IPS-18c (cell line): Measurements from ENCODE around the gene DENND1B.

ENCODE experiments used
- H3K4me3 ChIP-seq: 2 replicates; pipeline ENCODE4 v1.7.0; 2013; ENCODE audit warnings: low read depth, mild to moderate bottlenecking, low read length, moderate library complexity; ENCODE audit not compliant: insufficient read depth
- H3K9me3 ChIP-seq: one replicate; pipeline ENCODE4 v1.6.1; 2013; ENCODE audit warnings: mild to moderate bottlenecking, low read length, moderate library complexity; ENCODE audit not compliant: control insufficient read depth, insufficient read depth

DENND1B gene

DNA sequence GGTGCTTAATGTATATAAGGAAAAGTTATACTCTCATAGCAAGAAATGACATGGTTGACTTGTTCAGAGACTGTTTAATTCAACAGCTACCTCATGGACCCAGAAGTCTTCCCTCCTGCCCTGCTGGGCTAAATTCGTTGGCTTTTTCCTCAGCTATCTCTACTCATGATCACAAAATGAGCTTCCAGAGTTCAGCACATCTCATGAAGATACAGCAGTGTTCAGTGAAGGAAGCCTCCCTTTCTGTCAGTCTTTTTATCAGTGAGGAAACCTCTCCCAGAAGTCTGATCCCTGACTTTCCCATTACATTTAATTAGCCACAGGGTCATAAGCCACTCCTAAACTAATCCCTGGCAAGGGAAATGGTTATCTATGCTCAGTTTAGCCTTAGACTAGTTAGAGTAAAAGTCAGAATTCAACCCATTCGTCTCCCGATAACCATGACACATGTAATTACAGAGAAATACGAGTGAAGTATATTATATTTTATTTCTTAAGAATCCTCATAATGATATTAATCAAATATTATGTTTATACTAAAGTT, 97.5 kb downstream of the DENND1B start:
- H3K4me3 ChIP-seq, result no peak overlapping the region
- H3K9me3 ChIP-seq, result no peaks in the 10 kb centered on the region

DNA sequence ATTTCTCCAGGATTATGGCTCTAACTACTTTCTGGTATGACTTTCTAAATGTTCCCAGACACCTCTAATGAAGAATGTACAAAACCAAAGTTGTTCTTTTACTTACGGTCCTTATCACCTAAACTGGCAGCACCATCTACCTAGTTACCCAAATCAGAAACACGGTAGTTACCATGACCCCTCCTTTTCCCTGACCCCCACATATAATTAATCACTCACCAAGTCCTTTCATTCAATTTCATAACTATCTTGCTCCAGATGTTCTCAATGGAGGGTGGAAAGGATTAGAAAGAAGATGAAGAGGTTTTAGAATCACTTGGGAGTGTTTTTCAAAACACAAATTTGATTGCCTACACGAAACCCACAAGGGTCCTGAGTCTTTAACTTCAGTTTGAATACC, 98.0 kb downstream of the DENND1B start:
- no peaks in the 10 kb centered on the region for H3K9me3 ChIP-seq
- no peak overlapping the region for H3K4me3 ChIP-seq

DNA sequence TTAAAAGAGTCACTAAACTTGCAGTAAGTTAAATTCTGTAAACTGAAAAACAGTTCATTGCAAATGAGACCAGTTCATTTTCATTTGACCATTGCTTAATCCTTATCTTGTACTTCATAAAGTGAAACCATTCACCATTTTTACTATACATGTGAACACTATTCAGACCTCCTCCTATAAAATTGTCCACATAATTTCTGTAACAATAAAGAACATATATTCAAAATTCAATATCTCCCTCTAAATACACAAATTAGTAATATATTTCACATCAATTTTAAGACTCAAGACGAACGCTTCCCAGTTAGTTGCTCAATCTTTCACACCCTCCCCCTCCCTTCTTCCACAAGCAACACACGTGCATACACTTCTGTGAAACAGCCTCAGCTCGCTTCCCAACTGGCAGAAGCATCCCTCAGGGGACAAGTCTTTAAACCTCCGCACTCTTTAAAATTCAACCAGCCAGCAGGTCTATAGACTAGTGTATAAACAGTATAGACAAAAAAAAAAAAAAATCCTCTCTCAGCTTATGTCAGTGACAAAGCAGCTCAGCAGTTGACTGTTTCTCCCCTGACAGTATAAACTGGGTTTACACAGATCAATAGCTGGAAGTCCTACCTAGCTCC, 99.6 kb downstream of the DENND1B start:
- no peaks in the 10 kb centered on the region for H3K9me3 ChIP-seq
- no peak overlapping the region for H3K4me3 ChIP-seq

DNA sequence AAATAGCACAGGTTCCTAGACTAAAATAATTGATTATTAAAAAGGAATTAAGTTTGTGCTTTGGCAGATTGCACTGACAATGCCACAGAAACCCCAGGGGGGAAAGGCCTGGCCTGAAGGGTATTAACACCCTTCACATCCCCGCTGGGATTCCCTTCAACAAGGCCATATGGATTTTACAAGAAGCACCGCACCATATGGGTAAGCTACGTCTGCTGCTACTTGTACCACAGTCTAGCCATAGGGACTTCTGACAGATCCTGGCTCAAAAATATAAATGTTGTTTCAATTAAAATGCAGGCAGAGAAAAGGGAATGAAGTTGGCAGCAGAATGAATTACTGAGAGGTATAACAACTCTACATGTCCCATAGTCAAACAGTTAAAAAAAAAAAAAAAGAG, 101.0 kb downstream of the DENND1B start:
- Histone ChIP-seq H3K4me3 (no peak overlapping the region), H3K9me3 (no peaks in the 10 kb centered on the region)

DNA sequence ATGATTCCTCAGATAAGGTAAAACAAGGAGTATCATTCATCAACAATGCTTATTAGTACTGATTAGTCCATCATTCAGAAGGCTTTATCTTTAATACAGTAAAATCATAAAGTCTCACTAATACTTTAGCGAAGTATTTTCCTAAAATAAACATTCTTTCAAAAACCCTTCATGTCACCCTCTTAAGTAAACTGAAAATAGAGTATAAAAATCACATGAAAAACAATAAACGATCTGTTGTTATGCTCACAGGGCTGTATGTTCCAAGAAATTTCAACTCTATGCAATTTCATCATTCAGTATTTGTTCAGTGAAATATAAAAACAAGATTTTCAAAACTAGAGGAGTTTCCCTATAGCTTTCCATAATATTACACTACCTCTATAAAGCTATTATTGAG, 102.0 kb downstream of the DENND1B start:
- Histone ChIP-seq H3K4me3 (no peak overlapping the region), H3K9me3 (no peaks in the 10 kb centered on the region)

DNA sequence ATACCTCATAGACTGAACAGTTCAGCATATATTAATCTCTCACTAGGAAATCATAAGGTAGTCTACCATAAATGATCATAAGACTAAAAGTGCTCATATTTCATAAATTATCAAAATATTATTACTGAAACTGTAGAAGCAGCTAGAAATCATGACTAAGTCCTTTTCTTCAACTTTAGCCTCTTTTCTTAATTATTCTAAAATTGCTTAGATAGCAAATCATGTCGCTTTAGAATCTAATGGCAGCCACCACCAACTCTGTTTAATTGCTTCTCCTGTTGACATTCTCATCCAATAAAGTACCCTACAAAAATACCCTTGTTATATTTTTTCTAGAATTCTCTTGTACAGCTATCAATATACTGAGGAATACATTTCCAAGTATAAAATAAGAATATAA, 102.9 kb downstream of the DENND1B start:
- H3K9me3 ChIP-seq, result no peaks in the 10 kb centered on the region
- no peak overlapping the region for H3K4me3 ChIP-seq

DNA sequence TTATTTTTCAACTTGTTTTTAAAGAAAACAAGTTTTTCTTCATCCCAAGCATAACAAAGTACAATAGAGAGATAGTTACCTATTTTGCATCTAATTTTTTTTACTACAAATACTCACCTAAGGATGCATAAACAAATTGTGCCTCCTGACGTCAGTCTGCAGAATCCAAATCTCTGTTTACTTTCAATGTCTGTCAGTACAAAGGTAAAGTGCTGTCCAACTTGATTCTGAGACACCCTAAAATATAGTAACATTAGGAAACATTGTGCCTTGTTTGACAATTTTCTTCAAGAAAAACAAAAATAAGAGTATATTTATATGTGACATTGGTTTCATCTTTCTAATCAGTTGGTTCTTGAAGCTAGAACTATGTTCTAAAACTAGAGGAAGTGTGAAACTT, 103.4 kb downstream of the DENND1B start:
- Histone ChIP-seq H3K4me3 (no peak overlapping the region), H3K9me3 (no peaks in the 10 kb centered on the region)

DNA sequence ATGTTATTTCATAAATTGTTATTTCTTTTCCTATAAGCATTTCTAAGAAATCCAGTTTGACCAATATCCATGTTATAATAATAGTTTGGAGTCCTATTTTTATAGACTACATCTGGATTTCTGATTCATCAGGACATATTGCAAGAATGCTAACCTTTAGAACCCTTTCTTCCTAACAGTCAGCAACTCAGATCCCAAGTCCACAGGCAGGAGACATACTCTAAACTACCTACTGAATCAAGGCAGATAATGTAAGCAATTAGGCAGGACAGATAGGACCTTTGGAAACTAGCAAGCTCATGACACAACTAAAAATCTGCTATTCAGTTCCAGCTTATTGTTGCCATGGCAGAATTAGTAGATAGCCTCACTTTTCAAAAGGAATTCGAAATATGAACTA, 104.1 kb downstream of the DENND1B start:
- Histone ChIP-seq H3K4me3 (no peak overlapping the region), H3K9me3 (no peaks in the 10 kb centered on the region)

DNA sequence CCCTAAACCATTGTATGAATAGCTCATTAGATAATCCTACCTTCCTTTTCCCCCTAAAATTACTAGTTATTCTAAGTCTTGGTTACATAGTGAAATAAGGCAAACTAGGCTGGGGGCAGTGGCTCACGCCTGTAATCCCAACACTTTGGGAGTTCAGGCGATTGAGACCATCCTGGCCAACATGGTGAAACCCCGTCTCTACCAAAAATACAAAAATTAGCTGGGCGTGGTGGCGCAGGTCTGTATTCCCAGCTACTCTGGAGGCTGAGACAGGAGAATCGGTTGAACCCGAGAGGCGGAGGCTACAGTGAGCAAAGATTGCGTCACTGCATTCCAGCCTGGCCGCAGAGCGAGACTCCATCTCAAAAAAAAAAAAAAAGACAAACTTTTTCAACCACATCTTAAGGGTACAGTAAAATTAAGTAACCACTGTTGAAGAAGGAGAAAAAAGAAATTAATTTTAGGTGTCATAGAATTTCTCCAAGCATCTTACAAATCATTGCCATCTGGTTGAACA, 108.5 kb downstream of the DENND1B start:
- Histone ChIP-seq H3K4me3 (no peak overlapping the region), H3K9me3 (no peaks in the 10 kb centered on the region)

DNA sequence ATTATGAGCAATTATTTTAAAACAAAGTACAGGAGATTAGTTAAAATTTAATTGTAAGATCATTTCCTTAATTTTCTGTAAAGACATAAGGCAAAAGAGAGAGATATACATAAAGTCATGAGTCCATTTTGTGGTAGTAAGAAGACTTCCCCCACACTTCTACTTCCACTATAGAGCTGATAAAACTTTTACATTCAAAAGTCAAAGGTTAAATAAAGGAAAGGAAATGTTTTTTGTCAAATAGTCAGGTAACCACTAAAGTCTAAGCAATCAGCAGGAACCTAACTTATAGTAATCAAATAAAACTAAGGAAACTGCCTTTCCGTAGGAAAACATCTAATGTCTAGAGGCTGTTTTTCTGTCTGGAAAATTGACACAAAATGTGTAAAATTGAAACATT, 110.9 kb downstream of the DENND1B start:
- H3K4me3 ChIP-seq, result no peak overlapping the region
- no peaks in the 10 kb centered on the region for H3K9me3 ChIP-seq

DNA sequence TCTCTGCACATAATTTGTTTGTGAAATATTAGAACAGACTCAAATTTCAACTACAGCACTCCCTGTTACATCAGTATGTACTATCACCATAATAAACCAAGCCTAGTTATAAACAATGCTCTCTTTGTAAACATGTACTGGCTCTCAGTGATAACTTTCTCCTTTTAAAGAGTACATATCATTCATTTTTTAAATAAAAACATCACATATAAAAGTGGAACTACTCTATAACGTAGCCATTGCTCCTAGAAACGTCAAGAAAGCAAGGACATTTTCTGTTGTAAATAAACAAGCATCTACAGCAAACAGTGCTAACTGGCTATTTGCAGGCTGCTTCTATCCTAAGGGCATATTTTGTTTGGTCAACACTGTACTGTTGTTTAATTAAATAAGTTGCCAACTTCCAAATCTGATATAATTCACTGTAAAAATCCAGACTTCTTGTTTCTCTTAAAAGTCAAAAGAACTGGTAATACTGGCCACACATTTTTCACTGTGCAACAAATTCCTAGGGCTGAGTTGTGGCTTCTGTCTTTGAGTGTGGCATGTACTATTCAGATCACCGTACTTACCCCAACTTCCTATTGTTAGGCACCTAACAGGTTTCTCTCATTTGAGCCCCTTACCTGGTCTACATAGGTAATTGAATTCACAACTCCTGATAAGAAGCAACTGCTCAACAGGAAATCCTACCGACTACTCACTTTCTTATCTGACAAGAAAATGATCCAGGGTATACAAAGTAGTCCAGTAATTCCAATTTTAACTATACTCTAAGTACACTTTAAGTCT, 111.9 kb downstream of the DENND1B start:
- H3K4me3 ChIP-seq, result no peak overlapping the region
- no peaks in the 10 kb centered on the region for H3K9me3 ChIP-seq

DNA sequence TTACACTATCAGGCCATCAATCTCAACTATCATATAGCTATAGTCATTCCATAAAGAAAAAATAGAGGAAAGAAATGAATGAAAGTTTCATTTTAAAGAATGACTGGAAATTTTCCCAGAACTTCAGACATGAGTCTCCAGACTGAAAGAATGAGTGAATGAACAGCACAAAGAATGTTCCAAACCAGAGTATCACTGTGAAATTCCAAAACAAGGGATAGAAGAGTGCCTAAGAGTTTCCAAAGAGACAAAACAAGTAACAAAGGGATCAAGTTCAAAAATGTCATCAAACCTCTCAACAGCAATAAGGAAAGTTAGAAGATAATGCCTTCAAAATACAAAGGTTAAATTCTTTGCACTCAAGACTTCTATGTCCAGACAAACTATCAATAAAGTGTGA, 114.9 kb downstream of the DENND1B start:
- no peak overlapping the region for H3K4me3 ChIP-seq

DNA sequence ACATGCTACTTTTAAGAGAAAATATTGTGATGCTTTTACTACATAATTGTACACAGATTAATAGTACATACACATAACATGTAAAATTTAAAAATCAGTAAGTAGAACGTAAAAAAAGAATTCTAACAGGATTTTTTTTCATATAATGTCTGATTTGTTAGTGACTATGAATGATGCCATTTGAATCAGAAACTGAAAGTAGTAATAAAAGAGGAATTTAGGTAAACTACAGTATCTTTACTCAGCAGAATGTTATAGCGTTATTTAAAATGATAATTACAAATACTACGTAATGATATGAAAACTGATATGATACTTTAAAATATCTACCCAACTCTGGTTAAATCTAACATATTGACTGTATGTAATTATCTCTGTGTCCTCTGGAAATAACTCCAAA, 116.1 kb downstream of the DENND1B start:
- H3K9me3 ChIP-seq, result no peaks in the 10 kb centered on the region

More for the DNA sequence above, 114.9 kb downstream of the DENND1B start:
- no peaks in the 10 kb centered on the region for H3K9me3 ChIP-seq

DNA sequence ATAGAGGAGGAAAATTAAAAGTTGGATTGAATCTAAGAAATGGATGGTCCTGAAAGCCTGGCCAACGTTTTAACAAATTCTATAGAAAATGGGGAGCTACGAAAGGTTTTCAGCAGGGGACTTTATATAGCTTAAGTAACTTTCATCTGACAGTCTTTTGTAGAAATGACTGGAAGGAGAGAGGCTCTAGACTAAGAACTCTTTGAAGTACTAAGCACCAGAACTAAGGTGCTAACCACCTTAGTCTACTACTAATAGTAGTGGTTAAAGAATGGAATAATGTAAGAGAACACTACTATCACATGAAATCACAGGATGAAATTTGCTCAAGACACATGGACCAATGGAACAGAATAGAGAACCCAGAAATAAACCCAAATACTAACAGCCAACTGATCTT, 126.1 kb downstream of the DENND1B start:
- Histone ChIP-seq H3K4me3 (no peak overlapping the region), H3K9me3 (no peaks in the 10 kb centered on the region)

More for the DNA sequence above, 116.1 kb downstream of the DENND1B start:
- H3K4me3 ChIP-seq, result no peak overlapping the region

DNA sequence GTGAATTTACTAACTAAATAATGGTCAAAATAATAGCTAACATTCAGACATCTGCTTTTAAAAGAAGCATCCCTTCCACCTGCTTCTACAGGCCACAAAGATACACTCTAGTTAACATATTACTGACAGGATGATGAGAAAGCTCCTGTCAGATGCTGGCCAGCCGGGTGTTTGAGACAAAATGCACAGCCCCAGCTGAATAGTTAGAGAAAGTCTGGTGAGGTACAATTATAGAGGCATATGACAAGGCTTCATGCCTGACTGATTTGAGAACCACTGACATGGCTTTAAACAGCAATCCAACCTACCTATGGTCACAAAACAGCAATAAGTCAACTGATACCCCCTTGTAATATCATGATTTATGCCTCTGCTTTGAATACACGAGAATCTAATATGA, 137.0 kb downstream of the DENND1B start:
- no peaks in the 10 kb centered on the region for H3K9me3 ChIP-seq
- no peak overlapping the region for H3K4me3 ChIP-seq

DNA sequence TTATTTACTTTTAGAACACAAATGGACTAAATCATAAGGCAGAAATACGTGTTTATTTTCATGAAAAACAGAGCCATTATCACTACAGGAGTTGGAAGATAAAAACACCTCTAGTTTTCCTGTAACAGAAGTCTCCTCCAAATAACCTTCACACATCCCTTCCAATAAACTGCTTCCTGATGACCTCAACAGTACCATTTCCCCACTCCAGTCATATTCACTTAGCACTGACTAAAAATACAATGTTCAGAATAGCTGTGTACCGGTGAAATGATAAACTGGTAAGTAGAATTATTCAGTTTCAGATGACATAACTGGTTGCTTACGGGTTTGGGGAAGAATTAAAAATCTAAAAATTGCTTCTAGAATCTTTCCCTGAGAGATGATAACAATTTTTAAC, 137.9 kb downstream of the DENND1B start:
- H3K4me3 ChIP-seq, result no peak overlapping the region
- no peaks in the 10 kb centered on the region for H3K9me3 ChIP-seq

DNA sequence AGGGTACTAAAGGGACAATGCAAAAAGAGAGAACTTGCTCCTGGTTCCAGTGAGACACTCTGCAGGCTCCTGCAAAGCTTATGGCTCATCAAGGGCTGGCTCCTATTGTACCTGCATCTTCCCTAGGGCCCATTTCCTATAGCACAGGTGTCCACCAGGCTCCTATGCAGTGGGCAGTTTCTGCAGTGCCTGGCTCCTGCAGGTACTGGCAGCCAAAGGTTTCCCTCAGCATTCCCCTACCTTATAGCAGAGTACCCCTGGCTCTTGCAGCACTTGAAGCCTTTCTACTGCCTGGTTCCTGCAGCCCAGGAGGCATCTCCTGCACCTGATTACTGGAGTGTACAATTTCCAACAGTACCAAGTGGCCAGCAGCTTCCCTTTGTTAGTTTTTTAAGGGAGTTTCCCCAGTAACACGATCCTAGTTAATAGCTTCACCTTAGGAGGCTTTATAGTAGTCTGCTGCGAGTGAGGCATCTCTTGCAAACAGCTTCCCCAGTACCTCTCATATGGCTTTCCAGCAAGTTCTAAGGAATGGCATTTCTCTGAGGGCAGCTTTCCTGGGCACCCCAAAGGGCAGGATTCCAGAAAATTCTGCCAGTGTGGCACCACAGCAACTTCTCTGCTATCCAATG, 141.7 kb downstream of the DENND1B start:
- H3K4me3 ChIP-seq, result no peak overlapping the region

DNA sequence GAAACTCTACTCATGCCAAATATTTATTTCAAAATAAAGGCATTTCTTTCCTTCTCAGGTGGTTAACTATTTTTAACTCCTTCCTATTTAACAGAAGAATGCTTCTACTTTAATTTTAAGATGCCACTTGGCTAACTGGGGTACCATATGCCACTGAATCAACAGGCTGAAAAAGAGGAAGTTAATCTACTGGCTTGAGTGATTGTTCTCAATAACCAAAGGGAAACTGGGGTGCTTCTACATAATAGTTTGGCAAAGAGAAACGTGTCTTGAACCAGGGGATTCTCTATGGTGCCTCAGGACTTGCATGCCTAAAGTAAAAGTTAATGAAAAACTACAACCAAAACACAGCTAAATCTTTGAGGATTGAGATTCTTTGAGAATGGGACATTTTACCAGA, 142.6 kb downstream of the DENND1B start:
- Histone ChIP-seq H3K4me3 (no peak overlapping the region), H3K9me3 (no peaks in the 10 kb centered on the region)

More for the DNA sequence above, 141.7 kb downstream of the DENND1B start:
- no peaks in the 10 kb centered on the region for H3K9me3 ChIP-seq
